OCI-LY3 (cell line): ENCODE data around the gene CEMIP.

Experiments used
- CTCF ChIP-seq: fragments of 200-600, 300-600 bp; sonication (generic); IDR thresholded peaks from 2 replicates; pipeline ENCODE4 v1.5.1; 2014; ENCODE audit warnings: antibody characterized with exemption, low read length, low read depth
- EZH2phosphoT487 ChIP-seq: fragments of 200-600 bp; shearing (Covaris generic); IDR thresholded peaks from 2 replicates; pipeline ENCODE4 v1.6.1; 2018; ENCODE audit warnings: antibody characterized with exemption, mixed run types, low read depth

DNA sequence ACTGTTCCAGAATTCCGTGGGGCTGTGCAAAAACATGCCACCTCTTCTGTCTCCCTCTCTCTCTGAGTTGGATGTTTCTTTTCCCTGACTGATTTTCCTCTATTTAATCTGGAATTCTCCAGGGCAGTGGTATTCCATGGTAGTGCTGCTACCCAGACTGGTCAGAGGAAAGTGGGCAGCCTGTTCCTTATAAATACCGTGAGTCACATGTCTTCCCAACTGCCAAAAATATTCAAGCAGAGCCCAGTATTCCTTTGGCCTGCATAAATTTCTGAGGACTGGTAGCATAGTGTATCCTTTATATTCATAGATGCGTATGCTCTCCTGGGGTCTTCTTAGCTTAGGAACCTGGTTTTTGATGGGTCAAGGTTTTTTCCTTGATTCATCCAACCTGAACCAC is 40.9 kb downstream of the CEMIP start:
- TF ChIP-seq CTCF (no peak), EZH2phosphoT487 (no peak)
